Stimulated activated naive CD8-positive, alpha-beta T cell treated with anti-CD3 and anti-CD28 coated beads, Interleukin-15, Interleukin-2, amounts not matched to agents 100 ng/mL and 50 ng/mL, for 24 hours (primary cell): ENCODE measurements around the gene ETV7.

Experiments used
- H3K27ac Mint-ChIP-seq: one replicate; pipeline ENCODE4 v1.8.0; 2021; ENCODE audit warnings: mild to moderate bottlenecking, mixed read lengths
- H3K27me3 Mint-ChIP-seq: one replicate; pipeline ENCODE4 v1.8.0; 2021; ENCODE audit warnings: mixed read lengths
- H3K36me3 Mint-ChIP-seq: one replicate; pipeline ENCODE4 v1.8.0; 2021; ENCODE audit warnings: low read depth, mixed read lengths
- H3K4me1 Mint-ChIP-seq: one replicate; pipeline ENCODE4 v1.8.0; 2021; ENCODE audit warnings: low read depth, mixed read lengths
- H3K4me3 Mint-ChIP-seq: one replicate; pipeline ENCODE4 v1.8.0; 2021; ENCODE audit warnings: mild to moderate bottlenecking, mixed read lengths
- H3K9me3 Mint-ChIP-seq: one replicate; pipeline ENCODE4 v1.8.0; 2021; ENCODE audit warnings: mixed read lengths

The ETV7 gene

GRCh38 chr6:36362551-36363370, 24.7 kb downstream of the ETV7 start:
- H3K4me1 Mint-ChIP-seq: peaks cover 18% of the 10 kb centered on the region
- H3K27ac Mint-ChIP-seq: no peak overlapping the region
- no peak overlapping the region for H3K4me3 Mint-ChIP-seq
- no peaks in the 10 kb centered on the region for H3K27me3 Mint-ChIP-seq
- H3K9me3 Mint-ChIP-seq: no peaks in the 10 kb centered on the region
- H3K36me3 Mint-ChIP-seq: no peaks in the 10 kb centered on the region

GRCh38 chr6:36361071-36361470, 26.4 kb downstream of the ETV7 start:
- Mint-ChIP-seq H3K4me3 (no peak overlapping the region), H3K27me3 (no peaks in the 10 kb centered on the region), H3K27ac (no peak overlapping the region), H3K4me1 (peaks cover 24% of the 10 kb centered on the region), H3K36me3 (no peaks in the 10 kb centered on the region), H3K9me3 (no peaks in the 10 kb centered on the region)

GRCh38 chr6:36360241-36361054, 27.0 kb downstream of the ETV7 start:
- Mint-ChIP-seq H3K4me3 (no peak overlapping the region), H3K27ac (no peak overlapping the region), H3K36me3 (no peaks in the 10 kb centered on the region), H3K9me3 (no peaks in the 10 kb centered on the region), H3K27me3 (no peaks in the 10 kb centered on the region), H3K4me1 (peaks cover 29% of the 10 kb centered on the region)

GRCh38 chr6:36358226-36358915, 29.1 kb downstream of the ETV7 start:
- Mint-ChIP-seq H3K27ac (no peak overlapping the region), H3K4me3 (no peak overlapping the region), H3K4me1 (peaks cover 33% of the 10 kb centered on the region), H3K27me3 (no peaks in the 10 kb centered on the region), H3K36me3 (no peaks in the 10 kb centered on the region), H3K9me3 (peaks cover 5% of the 10 kb centered on the region)

- Mint-ChIP-seq H3K27me3 (no peaks in the 10 kb centered on the region), H3K27ac (no peak overlapping the region), H3K36me3 (no peaks in the 10 kb centered on the region), H3K9me3 (peaks cover 6% of the 10 kb centered on the region), H3K4me1 (peaks cover 33% of the 10 kb centered on the region), H3K4me3 (no peak overlapping the region)
These were observed 29.6 kb downstream of the ETV7 start for GRCh38 chr6:36357872-36358225.

GRCh38 chr6:36355819-36356218, 31.6 kb downstream of the ETV7 start:
- Mint-ChIP-seq H3K27me3 (no peaks in the 10 kb centered on the region), H3K27ac (no peak overlapping the region), H3K36me3 (no peaks in the 10 kb centered on the region), H3K4me1 (peaks cover 33% of the 10 kb centered on the region), H3K9me3 (peaks cover 11% of the 10 kb centered on the region), H3K4me3 (no peak overlapping the region)

- H3K27ac Mint-ChIP-seq: no peak overlapping the region
- peaks cover 11% of the 10 kb centered on the region for H3K9me3 Mint-ChIP-seq
- H3K4me3 Mint-ChIP-seq: no peak overlapping the region
- H3K36me3 Mint-ChIP-seq: no peaks in the 10 kb centered on the region
- peaks cover 22% of the 10 kb centered on the region for H3K4me1 Mint-ChIP-seq
- H3K27me3 Mint-ChIP-seq: no peaks in the 10 kb centered on the region
These were observed 34.0 kb downstream of the ETV7 start for GRCh38 chr6:36353411-36353915.

GRCh38 chr6:36352477-36353157, 34.9 kb downstream of the ETV7 start:
- Mint-ChIP-seq H3K27me3 (no peaks in the 10 kb centered on the region), H3K27ac (peak overlapping the region; percentile 12), H3K4me3 (no peak overlapping the region), H3K9me3 (peaks cover 11% of the 10 kb centered on the region), H3K36me3 (no peaks in the 10 kb centered on the region), H3K4me1 (peaks cover 13% of the 10 kb centered on the region)

- H3K27ac Mint-ChIP-seq: no peak overlapping the region
These were observed 36.5 kb downstream of the ETV7 start for GRCh38 chr6:36350681-36351571.

GRCh38 chr6:36350082-36350481, 37.4 kb downstream of the ETV7 start:
- Mint-ChIP-seq H3K4me3 (no peak overlapping the region), H3K4me1 (peaks cover 3% of the 10 kb centered on the region), H3K36me3 (no peaks in the 10 kb centered on the region), H3K9me3 (peaks cover 11% of the 10 kb centered on the region), H3K27me3 (no peaks in the 10 kb centered on the region), H3K27ac (no peak overlapping the region)

More at GRCh38 chr6:36350681-36351571, 36.5 kb downstream of the ETV7 start:
- Mint-ChIP-seq H3K4me3 (no peak overlapping the region), H3K27me3 (no peaks in the 10 kb centered on the region), H3K4me1 (peaks cover 8% of the 10 kb centered on the region), H3K9me3 (peaks cover 11% of the 10 kb centered on the region), H3K36me3 (no peaks in the 10 kb centered on the region)

GRCh38 chr6:36349240-36349639, 38.2 kb downstream of the ETV7 start:
- H3K4me1 Mint-ChIP-seq: peaks cover 3% of the 10 kb centered on the region
- peaks cover 11% of the 10 kb centered on the region for H3K9me3 Mint-ChIP-seq
- no peak overlapping the region for H3K4me3 Mint-ChIP-seq
- H3K27ac Mint-ChIP-seq: no peak overlapping the region
- no peaks in the 10 kb centered on the region for H3K36me3 Mint-ChIP-seq
- H3K27me3 Mint-ChIP-seq: no peaks in the 10 kb centered on the region

GRCh38 chr6:36347621-36348020, 39.8 kb downstream of the ETV7 start:
- H3K4me3 Mint-ChIP-seq: no peak overlapping the region
- no peaks in the 10 kb centered on the region for H3K4me1 Mint-ChIP-seq
- peaks cover 2% of the 10 kb centered on the region for H3K9me3 Mint-ChIP-seq
- no peaks in the 10 kb centered on the region for H3K36me3 Mint-ChIP-seq
- no peak overlapping the region for H3K27ac Mint-ChIP-seq
- H3K27me3 Mint-ChIP-seq: peaks cover 6% of the 10 kb centered on the region

GRCh38 chr6:36346486-36347273, 40.8 kb downstream of the ETV7 start:
- peaks cover 9% of the 10 kb centered on the region for H3K27me3 Mint-ChIP-seq
- no peak overlapping the region for H3K4me3 Mint-ChIP-seq

More at GRCh38 chr6:36346486-36347273, 40.8 kb downstream of the ETV7 start:
- H3K27ac Mint-ChIP-seq: no peak overlapping the region
- no peaks in the 10 kb centered on the region for H3K9me3 Mint-ChIP-seq
- H3K4me1 Mint-ChIP-seq: no peaks in the 10 kb centered on the region
- H3K36me3 Mint-ChIP-seq: no peaks in the 10 kb centered on the region
